Testis (tissue), 3 donors: ENCODE measurements around the gene HSPB6. TPM values are rescaled to one million over a fixed set of nuclear protein-coding genes. Genes with fewer than 3 reads are reported as not detected.

Experiments used
- DNase-seq: peaks from one replicate; pipeline ENCODE4 v3.0.0-alpha.2; 2019
- H3K27ac ChIP-seq, 2 donors: fragments of 200-600 bp; sonication (generic); one replicate each; pipeline ENCODE4 v1.5.1; 2019
- H3K27me3 ChIP-seq: fragments of 200-600 bp; sonication (generic); one replicate; pipeline ENCODE4 v1.5.1; 2019
- H3K36me3 ChIP-seq: fragments of 200-600 bp; sonication (generic); one replicate; pipeline ENCODE4 v1.5.1; 2017; ENCODE audit warnings: low read depth; ENCODE audit errors: missing control alignments
- H3K4me1 ChIP-seq: fragments of 200-600 bp; sonication (generic); one replicate; pipeline ENCODE4 v1.5.1; 2019
- H3K4me3 ChIP-seq, 2 donors: fragments of 200-600 bp; sonication (generic); one replicate each; pipeline ENCODE4 v1.5.1; 2017 to 2019
- H3K9me3 ChIP-seq: fragments of 200-600 bp; sonication (generic); one replicate; pipeline ENCODE4 v1.5.1; 2017
- POLR2A ChIP-seq: fragments of 450-650 bp; IDR thresholded peaks from one replicate; pipeline ENCODE4 v1.6.1; 2017; ENCODE audit warnings: antibody characterized with exemption, mild to moderate bottlenecking, moderate library complexity
- WGBS, 2 donors: methylation state at CpG; one replicate each; pipeline ENCODE4 v1.1.5; 2018; 5-methylcytosine and 5-hydroxymethylcytosine counted together
- intact Hi-C: fragments of 100-400 bp; cut with DNase I; formaldehyde crosslinking; loops from one replicate; pipeline ENCODE4 v1.15.1; 2023; ENCODE audit warnings: low total_unique reads
- polyA plus RNA-seq: library from polyadenylated mRNA; stranded (reverse); fragments of 350-450 nt; fragmentation: Illumina TruSeq; extraction: RNeasy Lipid Tissue Mini Kit (QIAGEN cat#74804); gene quantifications from one replicate; pipeline ENCODE4 v1.2.3, GENCODE V29; 2014; ENCODE audit warnings: low read depth, low replicate concordance; ENCODE audit not compliant: insufficient read depth
- total RNA-seq, 2 donors: library from RNA; depleted of rRNA; stranded (reverse); fragments of >200 nt; gene quantifications; one replicate each; pipeline ENCODE4 v1.2.3, GENCODE V29; 2016
- TF ChIP-seq, protein P1 (sequence below), 3 experiments: fragments of 450-650 bp in 2 of 3; fragments of 200-600 bp in 1 of 3; sonication (generic) in 1 of 3; IDR thresholded peaks; one replicate each; pipeline ENCODE4 v1.5.1; 2016 to 2019; ENCODE audit warnings: antibody characterized with exemption in 3 of 3, mild to moderate bottlenecking in 2 of 3, moderate library complexity in 1 of 3

The HSPB6 gene
- total and polyA plus RNA-seq, 3 donors from 2014 or later: 50.9 to 146 (median 57.1) TPM

DNA sequence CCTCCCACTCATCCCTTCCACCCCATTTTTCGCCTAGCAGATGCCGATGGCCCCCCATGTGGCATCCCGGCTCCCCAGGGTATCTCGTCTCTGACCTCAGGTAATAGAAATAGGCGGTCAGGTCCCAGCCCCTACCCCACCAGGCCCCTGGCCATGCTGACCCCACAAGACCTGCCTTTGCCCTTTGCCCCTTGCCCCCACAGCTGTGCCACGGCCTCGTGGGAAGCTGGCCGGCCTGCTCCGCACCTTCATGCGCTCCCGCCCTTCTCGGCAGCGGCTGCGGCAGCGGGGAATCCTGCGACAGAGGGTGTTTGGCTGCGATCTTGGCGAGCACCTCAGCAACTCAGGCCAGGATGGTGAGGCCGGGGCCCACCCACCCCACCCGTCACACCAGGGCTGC, 23.9 kb upstream of the HSPB6 start:
- intact Hi-C loops: no loop called here
- H3K27me3 ChIP-seq: no peaks in the 10 kb centered on the region
- no peak for DNase-seq
- H3K36me3 ChIP-seq: no peaks in the 10 kb centered on the region
- no peak overlapping the region for H3K4me3 ChIP-seq
- no peak overlapping the region for H3K27ac ChIP-seq
- 92 to 94% methylated on average over 19 to 20 of the region's 20 CpGs for WGBS, 2 donors
- TF ChIP-seq, protein P1, sequence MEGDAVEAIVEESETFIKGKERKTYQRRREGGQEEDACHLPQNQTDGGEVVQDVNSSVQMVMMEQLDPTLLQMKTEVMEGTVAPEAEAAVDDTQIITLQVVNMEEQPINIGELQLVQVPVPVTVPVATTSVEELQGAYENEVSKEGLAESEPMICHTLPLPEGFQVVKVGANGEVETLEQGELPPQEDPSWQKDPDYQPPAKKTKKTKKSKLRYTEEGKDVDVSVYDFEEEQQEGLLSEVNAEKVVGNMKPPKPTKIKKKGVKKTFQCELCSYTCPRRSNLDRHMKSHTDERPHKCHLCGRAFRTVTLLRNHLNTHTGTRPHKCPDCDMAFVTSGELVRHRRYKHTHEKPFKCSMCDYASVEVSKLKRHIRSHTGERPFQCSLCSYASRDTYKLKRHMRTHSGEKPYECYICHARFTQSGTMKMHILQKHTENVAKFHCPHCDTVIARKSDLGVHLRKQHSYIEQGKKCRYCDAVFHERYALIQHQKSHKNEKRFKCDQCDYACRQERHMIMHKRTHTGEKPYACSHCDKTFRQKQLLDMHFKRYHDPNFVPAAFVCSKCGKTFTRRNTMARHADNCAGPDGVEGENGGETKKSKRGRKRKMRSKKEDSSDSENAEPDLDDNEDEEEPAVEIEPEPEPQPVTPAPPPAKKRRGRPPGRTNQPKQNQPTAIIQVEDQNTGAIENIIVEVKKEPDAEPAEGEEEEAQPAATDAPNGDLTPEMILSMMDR (IDR thresholded peaks at IDR 0.05): no peak
- TF ChIP-seq POLR2A: no peak
- peaks cover 7% of the 10 kb centered on the region for H3K4me1 ChIP-seq
- H3K9me3 ChIP-seq: no peaks in the 10 kb centered on the region

DNA sequence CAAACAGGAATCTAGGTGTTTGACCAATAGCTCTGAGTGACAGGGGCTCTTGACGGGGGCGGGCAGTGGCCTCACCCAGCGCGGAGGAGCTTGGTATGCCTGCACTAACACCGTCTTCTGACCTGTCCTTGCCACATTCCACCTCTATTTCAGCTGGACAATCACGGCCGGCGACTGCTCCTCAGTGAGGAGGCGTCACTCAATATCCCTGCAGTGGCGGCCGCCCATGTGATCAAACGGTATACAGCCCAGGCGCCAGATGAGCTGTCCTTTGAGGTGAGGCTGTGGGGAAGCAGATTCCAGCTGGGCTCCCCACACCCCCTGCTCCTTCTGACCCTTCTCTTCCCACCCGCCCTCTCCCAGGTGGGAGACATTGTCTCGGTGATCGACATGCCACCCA, 23.2 kb upstream of the HSPB6 start:
- TF ChIP-seq, protein P1 (IDR thresholded peaks at IDR 0.05): no peak
- TF ChIP-seq POLR2A: no peak
- Histone ChIP-seq H3K4me3 (no peak overlapping the region), H3K4me1 (peaks cover 7% of the 10 kb centered on the region), H3K27ac (no peak overlapping the region), H3K36me3 (no peaks in the 10 kb centered on the region), H3K9me3 (no peaks in the 10 kb centered on the region), H3K27me3 (no peaks in the 10 kb centered on the region)
- no peak for DNase-seq
- WGBS, 2 donors: 95 to 97% methylated on average over 13 to 16 of the region's 16 CpGs
- intact Hi-C loops: no loop called here

DNA sequence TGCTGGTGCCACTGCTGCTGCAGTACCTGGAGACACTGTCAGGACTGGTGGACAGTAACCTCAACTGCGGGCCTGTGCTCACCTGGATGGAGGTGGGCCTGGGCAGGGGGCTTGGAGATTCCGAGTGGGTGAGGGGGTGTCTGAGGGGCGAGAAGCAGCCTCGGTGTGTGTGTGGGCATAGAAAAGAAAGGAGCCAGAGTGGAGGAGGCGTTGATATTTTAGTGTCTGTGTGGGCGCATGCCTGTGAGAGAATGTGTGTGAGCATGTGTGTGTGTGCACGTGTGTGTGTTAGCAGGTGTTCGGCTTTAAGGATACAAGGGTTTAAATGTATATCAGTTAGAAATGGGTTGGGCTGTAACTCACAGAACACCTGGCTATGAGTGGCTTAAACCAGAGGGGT, 22.2 kb upstream of the HSPB6 start:
- Histone ChIP-seq H3K4me3 (no peak overlapping the region), H3K4me1 (peaks cover 7% of the 10 kb centered on the region), H3K9me3 (no peaks in the 10 kb centered on the region), H3K27ac (no peak overlapping the region), H3K27me3 (no peaks in the 10 kb centered on the region), H3K36me3 (no peaks in the 10 kb centered on the region)
- DNase-seq: no peak
- WGBS, 2 donors: 92% methylated on average over 8 of the region's 8 CpGs
- TF ChIP-seq, protein P1 (IDR thresholded peaks at IDR 0.05): no peak
- no peak for TF ChIP-seq POLR2A
- intact Hi-C loops: no loop called here

DNA sequence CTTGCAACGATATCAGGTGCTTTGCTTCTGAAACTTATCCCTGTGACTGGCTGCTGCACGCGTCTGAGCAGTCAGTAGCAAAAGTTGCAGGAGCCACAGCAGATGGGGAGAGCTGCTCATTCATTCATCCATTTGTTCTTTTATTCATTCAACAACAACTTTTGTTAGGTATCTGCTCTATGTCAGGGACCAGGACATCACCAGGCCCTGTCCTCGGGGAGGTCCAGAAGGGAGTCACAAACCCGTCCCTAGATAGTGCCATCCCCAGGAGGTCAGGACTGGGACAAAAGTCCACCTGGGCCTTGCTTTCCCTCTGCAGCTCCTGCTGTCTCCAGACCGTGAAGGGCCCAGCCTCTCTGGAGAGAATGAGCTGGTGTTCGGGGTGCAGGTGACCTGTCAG, 21.1 kb upstream of the HSPB6 start:
- Histone ChIP-seq H3K9me3 (no peaks in the 10 kb centered on the region), H3K36me3 (no peaks in the 10 kb centered on the region), H3K4me3 (no peak overlapping the region), H3K27ac (no peak overlapping the region), H3K4me1 (peaks cover 7% of the 10 kb centered on the region), H3K27me3 (no peaks in the 10 kb centered on the region)
- WGBS, 2 donors: 78 to 88% methylated on average over 5 to 7 of the region's 7 CpGs
- no peak for TF ChIP-seq POLR2A
- TF ChIP-seq, protein P1 (IDR thresholded peaks at IDR 0.05): no peak
- intact Hi-C loops: no loop called here
- DNase-seq: no peak

DNA sequence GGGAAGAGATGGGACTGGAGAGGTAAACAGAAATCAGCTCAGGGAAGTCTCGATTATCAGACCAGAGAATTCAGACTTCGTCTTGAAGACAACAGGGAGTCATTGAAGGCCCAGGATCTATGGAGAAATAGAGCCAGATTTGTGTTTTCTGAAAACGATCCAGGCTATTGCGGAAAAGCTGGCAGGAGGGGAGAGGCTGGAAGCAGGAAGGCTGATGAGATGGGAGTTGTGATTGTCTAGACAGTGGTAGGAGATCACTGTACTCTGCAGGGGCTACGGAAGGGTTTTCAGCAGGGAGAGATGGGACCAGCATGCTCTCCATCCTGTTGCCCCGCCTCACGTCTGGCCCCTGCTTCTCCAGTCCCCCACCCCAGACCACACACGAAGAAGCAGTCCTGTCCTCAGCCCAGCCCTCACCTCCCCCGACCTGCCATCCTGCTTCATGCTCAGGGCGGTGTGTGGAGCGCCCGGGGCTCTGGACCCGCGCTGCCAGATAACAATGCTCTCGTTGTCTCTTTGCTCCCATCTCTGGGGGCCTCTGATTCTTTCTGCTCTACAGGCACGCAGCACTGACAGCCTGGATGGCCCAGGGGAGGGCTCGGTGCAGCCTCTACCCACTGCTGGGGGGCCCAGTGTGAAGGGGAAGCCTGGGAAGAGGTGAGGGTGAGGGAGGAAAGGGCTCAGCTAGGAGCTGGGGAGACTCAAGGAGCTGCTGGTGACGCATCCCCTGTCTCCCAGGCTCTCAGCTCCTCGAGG, 20.4 kb upstream of the HSPB6 start:
- no peaks in the 10 kb centered on the region for H3K9me3 ChIP-seq
- H3K36me3 ChIP-seq: no peaks in the 10 kb centered on the region
- no peak for TF ChIP-seq POLR2A
- TF ChIP-seq, protein P1 (IDR thresholded peaks at IDR 0.05): no peak
- WGBS, 2 donors: 46 to 65% methylated on average over 15 to 18 of the region's 19 CpGs
- H3K4me3 ChIP-seq: no peak overlapping the region
- no peak for DNase-seq
- no peaks in the 10 kb centered on the region for H3K27me3 ChIP-seq
- H3K27ac ChIP-seq: no peak overlapping the region
- intact Hi-C loops: no loop called here
- H3K4me1 ChIP-seq: peaks cover 7% of the 10 kb centered on the region
